ENCODE measurements around the gene PCNX2.

DNA sequence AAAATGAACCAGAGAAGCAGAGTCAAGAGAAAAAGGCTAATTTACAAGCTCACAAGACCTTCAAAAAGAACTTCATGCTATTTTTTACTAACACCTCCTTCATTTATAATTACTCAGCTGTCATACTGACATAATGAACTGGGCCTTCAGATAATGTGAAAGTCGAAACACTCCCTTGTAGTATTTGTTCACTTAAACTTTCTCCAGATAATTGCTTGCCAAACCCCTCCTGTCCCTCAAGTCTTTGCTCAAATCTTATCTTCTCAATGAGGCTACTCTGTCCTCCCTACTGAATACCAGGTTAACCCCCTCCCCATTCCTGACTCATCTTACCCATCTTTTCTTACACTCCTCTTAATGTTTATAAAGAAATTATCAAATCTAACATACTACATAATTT lies 20.9 kb upstream of the PCNX2 start:
- no peak for TF ChIP-seq POLR2AphosphoS5 (IDR thresholded peaks at IDR 0.05; ENCODE audit: low read depth, low read length)
- TF ChIP-seq, protein P1, sequence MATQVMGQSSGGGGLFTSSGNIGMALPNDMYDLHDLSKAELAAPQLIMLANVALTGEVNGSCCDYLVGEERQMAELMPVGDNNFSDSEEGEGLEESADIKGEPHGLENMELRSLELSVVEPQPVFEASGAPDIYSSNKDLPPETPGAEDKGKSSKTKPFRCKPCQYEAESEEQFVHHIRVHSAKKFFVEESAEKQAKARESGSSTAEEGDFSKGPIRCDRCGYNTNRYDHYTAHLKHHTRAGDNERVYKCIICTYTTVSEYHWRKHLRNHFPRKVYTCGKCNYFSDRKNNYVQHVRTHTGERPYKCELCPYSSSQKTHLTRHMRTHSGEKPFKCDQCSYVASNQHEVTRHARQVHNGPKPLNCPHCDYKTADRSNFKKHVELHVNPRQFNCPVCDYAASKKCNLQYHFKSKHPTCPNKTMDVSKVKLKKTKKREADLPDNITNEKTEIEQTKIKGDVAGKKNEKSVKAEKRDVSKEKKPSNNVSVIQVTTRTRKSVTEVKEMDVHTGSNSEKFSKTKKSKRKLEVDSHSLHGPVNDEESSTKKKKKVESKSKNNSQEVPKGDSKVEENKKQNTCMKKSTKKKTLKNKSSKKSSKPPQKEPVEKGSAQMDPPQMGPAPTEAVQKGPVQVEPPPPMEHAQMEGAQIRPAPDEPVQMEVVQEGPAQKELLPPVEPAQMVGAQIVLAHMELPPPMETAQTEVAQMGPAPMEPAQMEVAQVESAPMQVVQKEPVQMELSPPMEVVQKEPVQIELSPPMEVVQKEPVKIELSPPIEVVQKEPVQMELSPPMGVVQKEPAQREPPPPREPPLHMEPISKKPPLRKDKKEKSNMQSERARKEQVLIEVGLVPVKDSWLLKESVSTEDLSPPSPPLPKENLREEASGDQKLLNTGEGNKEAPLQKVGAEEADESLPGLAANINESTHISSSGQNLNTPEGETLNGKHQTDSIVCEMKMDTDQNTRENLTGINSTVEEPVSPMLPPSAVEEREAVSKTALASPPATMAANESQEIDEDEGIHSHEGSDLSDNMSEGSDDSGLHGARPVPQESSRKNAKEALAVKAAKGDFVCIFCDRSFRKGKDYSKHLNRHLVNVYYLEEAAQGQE (IDR thresholded peaks at IDR 0.05; ENCODE audit: insufficient read depth in 1 of 2, low read depth in 2 of 2, low read length in 2 of 2), result no peak

Data from PFSK-1 (cell line).